Stomach (tissue), 4 donors: ENCODE measurements around the gene ZSWIM5.

Experiments
- CTCF ChIP-seq, 7 experiments: fragments of 450-650 bp in 4 of 7; fragments of 200-600 bp in 3 of 7; sonication (generic) in 3 of 7; IDR thresholded peaks; one replicate each; pipeline ENCODE4 v1.5.1; 2016 to 2019; ENCODE audit warnings: antibody characterized with exemption in 7 of 7, control low read depth in 2 of 7, mild to moderate bottlenecking in 1 of 7
- EP300 ChIP-seq: sonication (generic); formaldehyde crosslinking; IDR thresholded peaks from one replicate; pipeline ENCODE4 v1.6.1; 2017; ENCODE audit warnings: antibody characterized with exemption
- POLR2A ChIP-seq, 4 donors: fragments of 450-650 bp; IDR thresholded peaks; one replicate each; pipeline ENCODE4 v1.6.1; 2016; ENCODE audit warnings: antibody characterized with exemption in 4 of 4, control low read depth in 2 of 4, mild to moderate bottlenecking in 1 of 4, moderate library complexity in 1 of 4
- POLR2AphosphoS5 ChIP-seq, 3 donors: sonication (generic); formaldehyde crosslinking; IDR thresholded peaks; one replicate each; pipeline ENCODE4 v1.6.1; 2016; ENCODE audit warnings: antibody characterized with exemption in 3 of 3

- TF ChIP-seq CTCF (IDR thresholded peaks at IDR 0.05) (no peak), EP300 (no peak), POLR2AphosphoS5 (IDR thresholded peaks at IDR 0.05) (no peak), POLR2A (IDR thresholded peaks at IDR 0.05) (no peak)
Observed at GRCh38 chr1:44995467-44996238, 210.8 kb downstream of the ZSWIM5 start.
